Fibroblast of villous mesenchyme (primary cell): ENCODE data around the gene SLC38A5. TPM values are rescaled to one million over a fixed set of nuclear protein-coding genes. Genes with fewer than 3 reads are reported as not detected.
A peak's percentile ranks its signal among the peaks of the same experiment; 100 is the strongest.

ENCODE experiments used
- DNase-seq: peaks from one replicate; pipeline ENCODE4 v3.0.0-alpha.2; 2010; ENCODE audit warnings: low read depth
- H3K4me3 ChIP-seq: 2 replicates; pipeline ENCODE4 v1.5.1; 2011; ENCODE audit warnings: low read depth, mild to moderate bottlenecking, low read length
- CTCF ChIP-seq: IDR thresholded peaks from 2 replicates; pipeline ENCODE4 v1.5.1; 2012; ENCODE audit warnings: low read depth, mild to moderate bottlenecking, low read length; ENCODE audit not compliant: insufficient read depth
- total RNA-seq: library from RNA; depleted of rRNA; stranded (reverse); fragments of >200 nt; gene quantifications from 2 replicates; pipeline ENCODE4 v1.2.3, GENCODE V29; 2012

SLC38A5 gene
- total RNA-seq, 1 donor: 12.5 TPM

- no peak for DNase-seq
- no peak for TF ChIP-seq CTCF
- no peak overlapping the region for H3K4me3 ChIP-seq
Observed at GRCh38 chrX:48472225-48472624, 2.2 kb upstream of the SLC38A5 start.

- no peak for DNase-seq
- TF ChIP-seq CTCF: no peak
- no peak overlapping the region for H3K4me3 ChIP-seq
Observed at GRCh38 chrX:48471504-48471903, 1.4 kb upstream of the SLC38A5 start.

- H3K4me3 ChIP-seq: no peak overlapping the region
- TF ChIP-seq CTCF: no peak
- no peak for DNase-seq
Observed at GRCh38 chrX:48470833-48471118, 716 bp upstream of the SLC38A5 start.

- DNase-seq: no peak
- TF ChIP-seq CTCF: no peak
- peak overlapping the region; percentile 9 for H3K4me3 ChIP-seq
Observed at GRCh38 chrX:48468693-48469691, 1.1 kb downstream of the SLC38A5 start.

GRCh38 chrX:48468247-48468671, 1.8 kb downstream of the SLC38A5 start:
- no peak for TF ChIP-seq CTCF
- no peak for DNase-seq
- peak overlapping the region; percentile 30 for H3K4me3 ChIP-seq

- H3K4me3 ChIP-seq: no peak overlapping the region
- no peak for DNase-seq
Observed at GRCh38 chrX:48467281-48467761, 2.7 kb downstream of the SLC38A5 start.

More at GRCh38 chrX:48467281-48467761, 2.7 kb downstream of the SLC38A5 start:
- TF ChIP-seq CTCF: no peak
